Articular chondrocyte of knee joint (primary cell): ENCODE results near the gene ADISSP. TPM values are rescaled to one million over a fixed set of nuclear protein-coding genes. Genes with fewer than 3 reads are reported as not detected.

Source experiments
- total RNA-seq: library from RNA; depleted of rRNA; stranded (reverse); fragments of >200 nt; gene quantifications from 2 replicates; pipeline ENCODE4 v1.2.3, GENCODE V29; 2012

Gene ADISSP
- 12.5 and 16.2 TPM in 2 replicates for total RNA-seq

DNA sequence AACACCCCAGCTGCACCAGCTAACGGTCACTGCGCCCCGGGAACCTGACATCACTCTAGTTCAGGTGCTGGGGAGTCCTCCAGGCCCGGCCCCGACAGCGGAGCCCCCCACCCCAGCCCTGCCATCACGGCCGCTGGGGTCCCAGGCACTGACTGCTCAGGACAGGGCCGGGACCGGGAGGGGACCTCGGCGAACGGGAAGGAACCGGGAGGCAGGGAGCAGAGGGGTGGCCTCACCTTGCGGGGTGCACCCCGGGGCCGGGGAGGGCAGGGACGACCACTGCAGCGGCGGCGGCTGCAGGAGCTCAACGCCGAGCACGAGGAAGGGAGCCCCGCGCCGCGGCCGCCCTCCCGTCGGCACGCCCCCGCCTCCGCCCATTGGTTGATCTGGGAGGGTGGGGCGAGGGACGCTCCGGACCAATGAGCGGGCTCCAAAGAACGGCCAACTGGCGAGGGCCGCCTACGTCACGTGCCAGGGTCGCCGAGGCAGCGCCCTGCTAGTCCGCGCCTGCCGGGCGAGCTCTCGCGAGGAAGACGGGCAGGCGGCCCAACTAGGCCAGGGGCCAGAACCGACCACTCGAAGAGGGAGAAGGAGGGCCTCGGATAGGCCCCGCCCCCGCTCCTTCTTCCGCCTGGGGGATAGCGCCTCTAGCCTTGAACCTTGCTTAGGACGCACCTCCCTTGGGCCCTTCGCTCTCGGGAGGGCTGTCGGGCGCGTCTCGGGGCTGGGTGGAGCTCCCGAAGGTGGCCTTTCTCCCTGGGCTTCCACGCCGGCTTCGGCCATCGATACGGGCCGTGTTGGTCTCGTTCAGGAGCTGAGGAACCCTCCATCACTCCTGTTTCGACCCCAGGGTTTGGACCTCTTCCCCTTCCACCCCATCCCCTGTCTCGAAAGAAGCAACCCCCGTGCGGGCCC is at the start of gene ADISSP:
TSS of gene ADISSP (minus strand) at position 327 of the 915 bp plus-strand sequence. CDS start 7,653 bp downstream, outside the sequence.

GRCh38 chr20:3795511-3796468 is 28.2 kb upstream of the ADISSP start, which contains the start of gene CDC25B:
TSS of gene CDC25B (plus strand) at chr20:3796310. CDS start at chr20:3796532, 222 bp downstream.

DNA sequence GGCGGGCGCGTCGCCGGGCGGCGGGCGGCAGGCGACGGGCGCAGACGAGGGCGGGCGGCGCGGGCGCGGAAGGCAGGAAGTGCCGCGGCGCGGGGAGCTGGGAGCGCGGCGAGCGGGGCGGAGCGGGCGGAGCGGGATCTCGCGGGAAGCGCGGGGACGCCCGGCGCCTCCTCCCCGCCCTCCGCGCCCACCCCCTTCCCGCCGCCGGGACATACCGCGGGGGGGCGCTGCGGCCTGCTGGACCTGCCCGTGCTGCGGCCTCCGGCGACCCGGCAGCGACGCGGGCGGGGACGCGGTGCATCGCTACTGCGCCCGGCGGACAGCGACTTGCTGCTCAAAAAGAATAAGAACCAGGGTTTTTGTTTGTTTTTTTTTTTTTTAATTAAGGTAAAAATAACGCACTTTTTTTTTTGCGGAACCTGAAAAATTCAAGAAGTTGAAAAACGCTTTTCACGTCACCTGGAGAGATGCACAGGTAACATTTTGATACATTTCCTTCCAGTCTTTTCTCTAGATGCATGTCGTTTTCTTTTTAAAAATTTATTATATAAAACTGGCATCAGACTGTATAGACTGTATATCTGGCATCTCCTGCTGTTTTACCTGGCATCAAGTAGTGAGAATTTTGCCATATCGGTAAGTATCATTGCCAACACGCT is 19.2 kb upstream of the ADISSP start, which contains the start of gene CENPB:
TSS of gene CENPB (minus strand) at position 76 of the 659 bp plus-strand sequence. CDS start 257 bp downstream, outside the sequence.

GRCh38 chr20:3781153-3781910 is 13.8 kb upstream of the ADISSP start, which contains the start of gene SPEF1:
TSS of gene SPEF1 (minus strand) at chr20:3781448. CDS start at chr20:3781287, 161 bp downstream.

DNA sequence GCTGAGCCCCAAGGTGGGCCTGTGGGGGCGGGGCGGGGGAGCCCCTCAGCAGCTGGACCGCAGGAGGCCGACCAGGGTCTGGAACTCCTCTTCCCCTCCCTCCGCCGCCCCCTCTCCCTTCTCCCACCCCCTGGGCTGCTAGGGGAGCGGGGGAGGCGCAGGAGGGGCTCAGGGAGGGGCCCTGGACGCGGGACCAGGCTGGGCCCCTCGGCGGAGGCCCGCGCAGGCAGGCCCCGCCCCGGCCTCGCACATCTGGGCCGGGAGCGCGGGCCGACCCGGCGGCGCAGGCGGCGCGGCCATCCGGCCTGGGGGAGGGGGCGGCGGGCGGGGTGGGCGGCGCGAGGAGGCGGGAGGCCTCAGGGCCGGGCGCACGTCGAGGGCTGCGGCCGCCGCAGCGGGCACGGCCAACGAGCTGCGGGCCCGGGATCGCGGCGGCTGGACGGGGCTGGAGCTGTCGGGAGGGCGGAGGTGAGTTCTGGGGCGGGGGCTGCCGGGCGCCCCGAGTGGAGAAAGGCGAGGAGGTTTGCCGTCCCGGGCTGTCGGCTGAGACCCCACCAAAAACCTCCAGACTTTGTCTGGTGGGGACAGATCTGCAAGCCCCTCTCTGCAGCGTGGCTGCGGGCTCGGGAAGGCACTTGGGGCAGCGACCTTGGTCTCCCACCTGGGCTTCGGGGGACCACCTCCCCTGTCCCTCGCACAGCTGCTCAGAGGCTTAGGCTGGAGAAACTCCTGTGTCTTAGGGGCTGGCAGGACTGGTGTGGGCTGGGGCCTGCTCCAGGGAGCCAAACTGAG is 35.0 kb downstream of the ADISSP start, which contains the start of gene HSPA12B:
TSS of gene HSPA12B (plus strand) at position 359 of the 792 bp plus-strand sequence. CDS start 5,990 bp downstream, outside the sequence.

DNA sequence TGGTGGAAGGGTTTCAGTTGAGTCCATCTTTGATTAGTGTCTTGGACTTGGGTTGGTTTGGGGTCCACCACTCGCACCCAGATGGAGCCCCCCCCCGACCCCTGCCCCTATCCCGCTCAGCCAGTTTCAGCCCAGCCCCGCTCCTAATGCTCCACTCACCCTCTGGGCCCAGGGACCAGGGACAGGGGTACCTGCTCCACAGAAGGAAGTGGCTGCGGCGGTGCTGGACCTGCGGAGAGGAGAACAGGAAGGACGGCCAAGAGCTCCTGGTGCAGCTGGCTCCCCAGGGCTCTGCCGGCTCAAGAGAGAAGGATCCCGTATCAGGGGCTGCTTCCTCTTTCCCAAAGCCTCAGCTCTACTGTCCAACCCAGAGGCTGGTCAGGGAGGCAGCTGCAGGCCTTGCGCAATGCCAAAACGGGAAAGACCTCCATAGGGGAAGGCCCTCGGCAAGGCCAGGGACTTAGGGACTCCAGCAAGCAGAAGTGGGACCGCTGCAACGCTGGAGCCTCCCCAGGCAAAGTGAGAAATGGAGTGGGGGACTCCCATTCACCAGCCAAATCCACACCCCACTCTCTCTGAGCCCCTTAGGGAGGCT is 55.2 kb downstream of the ADISSP start, which contains the start of gene SIGLEC1:
TSS of gene SIGLEC1 (minus strand) at position 322 of the 595 bp plus-strand sequence. CDS start 5,472 bp downstream, outside the sequence.

Other genes starting within 250 kb of the ADISSP start
- gene GFRA4, start 104.4 kb downstream of the ADISSP start, total RNA-seq, result not detected in 2 replicates
- 2.2 and 3.8 TPM in 2 replicates for gene ADAM33, start 85.7 kb downstream of the ADISSP start, total RNA-seq
- gene SIGLEC1, start 55.2 kb downstream of the ADISSP start, total RNA-seq, result not detected in 2 replicates
- gene HSPA12B, start 35.1 kb downstream of the ADISSP start, total RNA-seq, result 0.13 and 0.22 TPM in 2 replicates
- gene SPEF1, start 13.7 kb upstream of the ADISSP start, total RNA-seq, result 0.22 TPM in 1 of 2 replicates, not detected in the other
- gene CENPB, start 19.0 kb upstream of the ADISSP start, total RNA-seq, result 65.9 and 67.7 TPM in 2 replicates
- 48.6 and 52.5 TPM in 2 replicates for gene CDC25B, start 28.6 kb upstream of the ADISSP start, total RNA-seq
- gene AP5S1, start 52.8 kb upstream of the ADISSP start, total RNA-seq, result 16.9 and 19.9 TPM in 2 replicates
- 30.8 and 31.7 TPM in 2 replicates for gene MAVS, start 79.1 kb upstream of the ADISSP start, total RNA-seq
- gene PANK2, start 121.6 kb upstream of the ADISSP start, total RNA-seq, result 52.4 and 71.0 TPM in 2 replicates
- gene RNF24, start 247.8 kb upstream of the ADISSP start, total RNA-seq, result 33.0 and 46.3 TPM in 2 replicates